ENCODE data around the gene DYNLRB1.

- TF ChIP-seq CTCF (conservative IDR thresholded peaks at IDR 0.05; ENCODE audit: low read length), result peak; percentile 87
- no peak for TF ChIP-seq EZH2phosphoT487 (IDR thresholded peaks at IDR 0.05; ENCODE audit: borderline replicate concordance)
Measured at GRCh38 chr20:34522969-34523871, 7.0 kb downstream of the DYNLRB1 start.

Data from Loucy (cell line).